Measurements from ENCODE around the gene SLC34A1.

GRCh38 chr5:177359860-177360259, 24.4 kb upstream of the SLC34A1 start:
- TF ChIP-seq PBX3 (CRISPR knock-in tag; IDR thresholded peaks at IDR 0.05) (no peak), CTCF (tag by site-specific recombination; IDR thresholded peaks at IDR 0.05) (no peak), ZNF311 (tag by site-specific recombination; IDR thresholded peaks at IDR 0.05; ENCODE audit: borderline replicate concordance) (no peak), ZNF138 (tag by site-specific recombination; IDR thresholded peaks at IDR 0.05; ENCODE audit: borderline replicate concordance) (no peak), ZNF155 (tag by site-specific recombination; IDR thresholded peaks at IDR 0.05) (no peak), ZNF18 (tag by site-specific recombination; IDR thresholded peaks at IDR 0.05) (no peak), ZNF530 (tag by site-specific recombination; IDR thresholded peaks at IDR 0.05; ENCODE audit: low read depth) (no peak), ZNF596 (tag by site-specific recombination; IDR thresholded peaks at IDR 0.05) (no peak), ZNF48 (tag by site-specific recombination; IDR thresholded peaks at IDR 0.05) (no peak), KLF16 (tag by site-specific recombination; IDR thresholded peaks at IDR 0.05) (no peak), ZBTB20 (tag by site-specific recombination; IDR thresholded peaks at IDR 0.05) (no peak), ZFP3 (tag by site-specific recombination; IDR thresholded peaks at IDR 0.05; ENCODE audit: low read depth) (no peak), ZNF133 (tag by site-specific recombination; IDR thresholded peaks at IDR 0.05) (no peak), TCF7L2 (IDR thresholded peaks at IDR 0.05; ENCODE audit: borderline replicate concordance, low read depth, low read length) (no peak)

Data from HEK293 (cell line).